Brain microvascular endothelial cell (primary cell): ENCODE results near the gene CELF2.

Experiments
- DNase-seq: peaks from one replicate; pipeline ENCODE4 v3.0.0-alpha.2; 2020
- H3K27ac ChIP-seq: fragments of 250-450 bp; sonication (Bioruptor Pico); 2 replicates; pipeline ENCODE4 v1.5.1; 2020; ENCODE audit warnings: mild to moderate bottlenecking, moderate library complexity
- H3K27me3 ChIP-seq: fragments of 250-450 bp; sonication (Bioruptor Pico); replicated peaks from 2 replicates; pipeline ENCODE4 v1.5.1; 2020; ENCODE audit warnings: mild to moderate bottlenecking
- H3K36me3 ChIP-seq: fragments of 250-450 bp; sonication (Bioruptor Pico); replicated peaks from 2 replicates; pipeline ENCODE4 v1.5.1; 2020; ENCODE audit warnings: mild to moderate bottlenecking
- H3K4me3 ChIP-seq: 2 replicates; pipeline ENCODE4 v1.5.1; 2011; ENCODE audit warnings: low read depth, mild to moderate bottlenecking, control low read depth, low read length, moderate library complexity
- in situ Hi-C: cut with HindIII; loops from 2 replicates; pipeline ENCODE4 v1.10.0; 2017; ENCODE audit warnings: low sequenced_read_pairs, low pct_ligation_motif_present
- TF ChIP-seq, protein P1 (sequence below): IDR thresholded peaks from 2 replicates; pipeline ENCODE4 v1.5.1; 2011; ENCODE audit warnings: low read depth, mild to moderate bottlenecking, moderate library complexity, low read length, control low read depth, inconsistent platforms; ENCODE audit errors: missing control alignments

Gene CELF2

GRCh38 chr10:10991144-10991543 is 26.5 kb upstream of the CELF2 start:
- no peak for DNase-seq
- Histone ChIP-seq H3K36me3 (no peaks in the 10 kb centered on the region), H3K4me3 (no peak overlapping the region), H3K27ac (no peak overlapping the region), H3K27me3 (no peaks in the 10 kb centered on the region)
- in situ Hi-C loops, result no loop called here
- TF ChIP-seq, protein P1, sequence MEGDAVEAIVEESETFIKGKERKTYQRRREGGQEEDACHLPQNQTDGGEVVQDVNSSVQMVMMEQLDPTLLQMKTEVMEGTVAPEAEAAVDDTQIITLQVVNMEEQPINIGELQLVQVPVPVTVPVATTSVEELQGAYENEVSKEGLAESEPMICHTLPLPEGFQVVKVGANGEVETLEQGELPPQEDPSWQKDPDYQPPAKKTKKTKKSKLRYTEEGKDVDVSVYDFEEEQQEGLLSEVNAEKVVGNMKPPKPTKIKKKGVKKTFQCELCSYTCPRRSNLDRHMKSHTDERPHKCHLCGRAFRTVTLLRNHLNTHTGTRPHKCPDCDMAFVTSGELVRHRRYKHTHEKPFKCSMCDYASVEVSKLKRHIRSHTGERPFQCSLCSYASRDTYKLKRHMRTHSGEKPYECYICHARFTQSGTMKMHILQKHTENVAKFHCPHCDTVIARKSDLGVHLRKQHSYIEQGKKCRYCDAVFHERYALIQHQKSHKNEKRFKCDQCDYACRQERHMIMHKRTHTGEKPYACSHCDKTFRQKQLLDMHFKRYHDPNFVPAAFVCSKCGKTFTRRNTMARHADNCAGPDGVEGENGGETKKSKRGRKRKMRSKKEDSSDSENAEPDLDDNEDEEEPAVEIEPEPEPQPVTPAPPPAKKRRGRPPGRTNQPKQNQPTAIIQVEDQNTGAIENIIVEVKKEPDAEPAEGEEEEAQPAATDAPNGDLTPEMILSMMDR, result no peak

GRCh38 chr10:10992072-10992471 is 25.6 kb upstream of the CELF2 start:
- TF ChIP-seq, protein P1, result no peak
- DNase-seq, result no peak
- in situ Hi-C loops, result no loop called here
- Histone ChIP-seq H3K27ac (no peak overlapping the region), H3K27me3 (no peaks in the 10 kb centered on the region), H3K4me3 (no peak overlapping the region), H3K36me3 (no peaks in the 10 kb centered on the region)

DNA sequence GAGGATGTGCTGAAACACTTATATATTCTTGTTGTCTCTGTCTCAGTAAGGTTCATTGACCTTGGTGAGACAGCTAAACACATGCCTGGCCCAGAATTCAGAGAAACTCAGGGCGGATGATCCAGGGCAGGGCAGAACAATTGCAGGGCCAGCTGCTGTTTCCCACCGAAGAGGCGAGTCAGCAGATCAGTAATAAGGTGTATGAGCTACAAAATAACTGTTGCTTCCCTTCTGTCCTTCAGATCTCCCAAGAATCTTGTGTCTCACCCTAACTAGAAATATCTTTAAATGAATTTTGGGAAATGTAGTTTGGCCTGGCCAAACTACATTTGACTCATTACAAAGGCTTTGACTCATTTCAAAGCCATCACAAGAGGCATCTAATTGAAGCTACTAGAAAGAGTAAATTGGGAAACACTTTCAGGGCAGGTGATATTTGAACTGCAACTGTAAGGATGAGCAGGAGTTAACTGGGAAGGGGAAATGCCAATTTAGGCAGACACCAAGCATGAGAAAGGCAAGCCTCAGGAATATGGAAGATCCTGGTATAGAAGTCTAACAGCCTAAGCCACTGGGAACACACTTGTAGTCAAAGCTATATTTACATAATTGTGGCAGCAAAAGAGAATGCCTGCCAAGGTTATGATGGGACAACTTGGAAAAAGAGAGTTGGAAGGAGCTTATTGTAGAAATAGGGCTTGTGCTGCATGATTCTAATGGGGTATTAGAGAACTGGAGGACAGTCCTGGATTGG is 24.5 kb upstream of the CELF2 start:
- TF ChIP-seq, protein P1, result no peak
- Histone ChIP-seq H3K4me3 (no peak overlapping the region), H3K27ac (no peak overlapping the region), H3K27me3 (no peaks in the 10 kb centered on the region), H3K36me3 (no peaks in the 10 kb centered on the region)
- no peak for DNase-seq
- in situ Hi-C loops, result no loop called here

DNA sequence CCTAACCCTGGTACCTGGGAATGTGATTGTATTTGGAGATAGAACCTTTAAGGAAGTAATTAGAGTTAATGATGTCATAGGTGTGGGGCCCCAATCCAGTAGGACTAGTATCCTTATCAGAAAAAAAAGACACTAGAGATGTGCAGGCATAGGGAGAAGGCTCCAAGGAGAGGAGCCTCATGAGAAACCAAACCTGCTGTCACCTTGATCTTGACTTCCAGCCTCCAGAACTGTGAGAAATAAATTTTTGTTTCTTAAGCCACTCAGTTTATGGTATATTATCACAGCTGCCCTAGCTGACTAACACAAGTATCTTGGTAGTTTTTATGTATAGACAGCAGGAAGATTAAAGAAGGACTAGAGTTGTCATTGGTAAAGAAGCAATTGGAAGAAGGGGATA is 23.9 kb upstream of the CELF2 start:
- Histone ChIP-seq H3K27me3 (no peaks in the 10 kb centered on the region), H3K4me3 (no peak overlapping the region), H3K27ac (no peak overlapping the region), H3K36me3 (no peaks in the 10 kb centered on the region)
- TF ChIP-seq, protein P1, result no peak
- in situ Hi-C loops, result no loop called here
- no peak for DNase-seq

GRCh38 chr10:10994360-10994759 is 23.3 kb upstream of the CELF2 start:
- H3K36me3 ChIP-seq, result no peaks in the 10 kb centered on the region
- in situ Hi-C loops, result no loop called here
- H3K27ac ChIP-seq, result no peak overlapping the region
- TF ChIP-seq, protein P1, result no peak
- H3K27me3 ChIP-seq, result no peaks in the 10 kb centered on the region
- H3K4me3 ChIP-seq, result no peak overlapping the region
- no peak for DNase-seq

GRCh38 chr10:10995120-10995519 is 22.6 kb upstream of the CELF2 start:
- Histone ChIP-seq H3K27ac (no peak overlapping the region), H3K27me3 (no peaks in the 10 kb centered on the region), H3K4me3 (no peak overlapping the region), H3K36me3 (no peaks in the 10 kb centered on the region)
- in situ Hi-C loops, result no loop called here
- DNase-seq, result no peak
- TF ChIP-seq, protein P1, result no peak
